CD4-positive, alpha-beta memory T cell (primary cell): ENCODE data around the gene GIMD1. TPM values are rescaled to one million over a fixed set of nuclear protein-coding genes. Genes with fewer than 3 reads are reported as not detected.

Experiments used
- CTCF ChIA-PET: fragments of 350-600 bp; sonication (Branson Sonifier 250); formaldehyde crosslinking; loops from one replicate; lab custom pipeline; 2021; ENCODE audit warnings: inconsistent platforms; ENCODE audit not compliant: partially characterized antibody; lab: Charles Lee
- POLR2A ChIA-PET: fragments of 350-600 bp; sonication (Branson Sonifier 250); formaldehyde crosslinking; loops from one replicate; lab custom pipeline; 2021; ENCODE audit not compliant: partially characterized antibody; lab: Charles Lee
- DNase-seq, 5 donors: peaks; one replicate each; pipeline versions ENCODE4 v3.0.0 to v3.0.0-alpha.2; 2020 to 2022; ENCODE audit warnings: mixed read lengths in 1 of 5
- H3K27ac ChIP-seq: one replicate; pipeline ENCODE4 v1.7.0; 2013; ENCODE audit warnings: low read depth, low read length
- H3K27me3 ChIP-seq: 2 replicates; pipeline ENCODE4 v1.7.0; 2013; ENCODE audit warnings: mild to moderate bottlenecking, low read length, moderate library complexity; ENCODE audit not compliant: insufficient read depth
- H3K36me3 ChIP-seq: 2 replicates; pipeline ENCODE4 v1.7.0; 2013; ENCODE audit warnings: mild to moderate bottlenecking, low read length, moderate library complexity; ENCODE audit not compliant: insufficient read depth
- H3K4me1 ChIP-seq: 2 replicates; pipeline ENCODE4 v1.7.0; 2013; ENCODE audit warnings: mild to moderate bottlenecking, low read length, moderate library complexity; ENCODE audit not compliant: insufficient read depth
- H3K4me3 ChIP-seq, 2 donors: one replicate each; pipeline ENCODE4 v1.7.0; 2013; ENCODE audit warnings: low read length in 2 of 2, mild to moderate bottlenecking in 1 of 2
- H3K9me3 ChIP-seq, 2 donors: one replicate each; pipeline ENCODE4 v1.7.0; 2013; ENCODE audit warnings: low read length in 2 of 2, control low read depth in 1 of 2; ENCODE audit not compliant: control insufficient read depth in 1 of 2
- H3K27ac Mint-ChIP-seq, 7 donors: one replicate each; pipeline ENCODE4 v1.8.0; 2020 to 2021; ENCODE audit warnings: mixed read lengths in 7 of 7, mild to moderate bottlenecking in 6 of 7, inconsistent platforms in 3 of 7, moderate library complexity in 3 of 7
- H3K27me3 Mint-ChIP-seq, 2 donors: one replicate each; pipeline ENCODE4 v1.8.0; 2020 to 2021; ENCODE audit warnings: mixed read lengths in 2 of 2
- H3K36me3 Mint-ChIP-seq, 2 donors: one replicate each; pipeline ENCODE4 v1.8.0; 2020 to 2021; ENCODE audit warnings: mixed read lengths in 2 of 2, inconsistent platforms in 1 of 2, mild to moderate bottlenecking in 1 of 2
- H3K4me1 Mint-ChIP-seq, 4 donors: one replicate each; pipeline ENCODE4 v1.8.0; 2020 to 2021; ENCODE audit warnings: mixed read lengths in 4 of 4, mild to moderate bottlenecking in 1 of 4
- H3K4me3 Mint-ChIP-seq, 8 donors: one replicate each; pipeline ENCODE4 v1.8.0; 2020 to 2021; ENCODE audit warnings: mixed read lengths in 8 of 8, mild to moderate bottlenecking in 7 of 8, moderate library complexity in 6 of 8, inconsistent platforms in 3 of 8
- H3K9me3 Mint-ChIP-seq, 8 donors: one replicate each; pipeline ENCODE4 v1.8.0; 2020 to 2021; ENCODE audit warnings: mixed read lengths in 8 of 8, mild to moderate bottlenecking in 5 of 8, inconsistent platforms in 3 of 8, moderate library complexity in 1 of 8
- intact Hi-C: fragments of 100-400 bp; cut with micrococcal nuclease; formaldehyde crosslinking; loops from one replicate; pipeline ENCODE4 v1.15.1; 2023
- polyA plus RNA-seq, 2 donors: library from polyadenylated mRNA; unstranded; fragments of 300-500 nt; fragmentation: Illumina TruSeq; gene quantifications; one replicate each; pipeline ENCODE4 v1.2.3, GENCODE V29; 2021
- total RNA-seq, 2 experiments: library from RNA; stranded (reverse); gene quantifications; one replicate each; pipeline ENCODE4 v1.2.3, GENCODE V29; 2021

Gene GIMD1
- total and polyA plus RNA-seq, 4 experiments from 2014 or later: not detected

GRCh38 chr4:106353786-106354185 lies 14.8 kb downstream of the GIMD1 start:
- Mint-ChIP-seq H3K36me3 (peaks cover 5 to 20% of the 10 kb centered on the region in 2 donors), H3K27me3 (no peaks in the 10 kb centered on the region), H3K4me1 (peaks cover 0 to 3% (median 0%) of the 10 kb centered on the region in 4 donors), H3K4me3 (no peak overlapping the region), H3K9me3 (no peaks in the 10 kb centered on the region), H3K27ac (no peak overlapping the region)
- intact Hi-C loops: no loop called here
- Histone ChIP-seq H3K27me3 (no peaks in the 10 kb centered on the region), H3K27ac (no peak overlapping the region), H3K4me1 (no peaks in the 10 kb centered on the region), H3K36me3 (no peaks in the 10 kb centered on the region), H3K9me3 (no peaks in the 10 kb centered on the region), H3K4me3 (no peak overlapping the region)
- ChIA-PET POLR2A (no interaction called here), CTCF (no interaction called here)
- no peak for DNase-seq

- DNase-seq: no peak
- peaks cover 0 to 3% (median 0%) of the 10 kb centered on the region in 4 donors for H3K4me1 Mint-ChIP-seq
- H3K4me3 ChIP-seq: no peak overlapping the region
- H3K4me1 ChIP-seq: no peaks in the 10 kb centered on the region
- POLR2A ChIA-PET: no interaction called here
- H3K27me3 ChIP-seq: no peaks in the 10 kb centered on the region
- CTCF ChIA-PET: no interaction called here
- no peak overlapping the region for H3K4me3 Mint-ChIP-seq
- intact Hi-C loops: no loop called here
- H3K27me3 Mint-ChIP-seq: no peaks in the 10 kb centered on the region
- H3K36me3 Mint-ChIP-seq: peaks cover 23 to 41% of the 10 kb centered on the region in 2 donors
- no peak overlapping the region for H3K27ac ChIP-seq
- peaks cover 11% of the 10 kb centered on the region for H3K36me3 ChIP-seq
- H3K9me3 ChIP-seq: no peaks in the 10 kb centered on the region
- H3K9me3 Mint-ChIP-seq: no peaks in the 10 kb centered on the region
- no peak overlapping the region for H3K27ac Mint-ChIP-seq
Measured at GRCh38 chr4:106351016-106351415, 17.6 kb downstream of the GIMD1 start.

- DNase-seq: no peak
- Mint-ChIP-seq H3K9me3 (no peaks in the 10 kb centered on the region), H3K4me1 (peaks cover 13 to 26% (median 21%) of the 10 kb centered on the region in 4 donors), H3K27ac (peak overlapping the region in 1 of 7 donors; percentile 65), H3K27me3 (no peaks in the 10 kb centered on the region), H3K36me3 (peaks cover 47 to 66% of the 10 kb centered on the region in 2 donors), H3K4me3 (no peak overlapping the region)
- Histone ChIP-seq H3K27me3 (no peaks in the 10 kb centered on the region), H3K9me3 (no peaks in the 10 kb centered on the region), H3K36me3 (peaks cover 11% of the 10 kb centered on the region), H3K27ac (no peak overlapping the region), H3K4me1 (no peaks in the 10 kb centered on the region), H3K4me3 (no peak overlapping the region)
- ChIA-PET POLR2A (no interaction called here), CTCF (no interaction called here)
- intact Hi-C loops: no loop called here
Measured at GRCh38 chr4:106347167-106347566, 21.4 kb downstream of the GIMD1 start.

- no peak overlapping the region for H3K27ac ChIP-seq
- peaks cover 0 to 11% (median 0%) of the 10 kb centered on the region in 8 donors for H3K9me3 Mint-ChIP-seq
Measured at GRCh38 chr4:106344647-106344970, 24.0 kb downstream of the GIMD1 start.

GRCh38 chr4:106343865-106344646 lies 24.5 kb downstream of the GIMD1 start:
- H3K27ac ChIP-seq: no peak overlapping the region
- peaks cover 18% of the 10 kb centered on the region for H3K4me1 ChIP-seq
- intact Hi-C loops: no loop called here
- no peaks in the 10 kb centered on the region for H3K27me3 ChIP-seq
- DNase-seq: no peak
- Mint-ChIP-seq H3K4me1 (peaks cover 36 to 56% (median 48%) of the 10 kb centered on the region in 4 donors), H3K36me3 (peaks cover 72% of the 10 kb centered on the region in 2 donors), H3K4me3 (peak overlapping the region in 1 of 8 donors; percentile 27), H3K27ac (peak overlapping the region in 4 of 7 donors; percentile 20 to 77 (median 46)), H3K9me3 (peaks cover 0 to 11% (median 3%) of the 10 kb centered on the region in 8 donors), H3K27me3 (no peaks in the 10 kb centered on the region)
- peaks cover 11% of the 10 kb centered on the region for H3K36me3 ChIP-seq
- H3K4me3 ChIP-seq: no peak overlapping the region
- H3K9me3 ChIP-seq: no peaks in the 10 kb centered on the region
- CTCF ChIA-PET: interaction anchor here (0.9 kb wide), 1 partner anchor 16 kb away, joined by 3 read pairs; no protein-coding TSS in a partner anchor
- POLR2A ChIA-PET: no interaction called here

More at GRCh38 chr4:106344647-106344970, 24.0 kb downstream of the GIMD1 start:
- intact Hi-C loops: no loop called here
- Histone ChIP-seq H3K4me3 (no peak overlapping the region), H3K36me3 (peaks cover 11% of the 10 kb centered on the region), H3K4me1 (peaks cover 18% of the 10 kb centered on the region), H3K27me3 (no peaks in the 10 kb centered on the region), H3K9me3 (no peaks in the 10 kb centered on the region)
- no peak for DNase-seq
- ChIA-PET CTCF (interaction anchor here (0.9 kb wide), 1 partner anchor 16 kb away, joined by 3 read pairs; no protein-coding TSS in a partner anchor), POLR2A (no interaction called here)
- Mint-ChIP-seq H3K36me3 (peaks cover 70 to 72% of the 10 kb centered on the region in 2 donors), H3K4me1 (peaks cover 32 to 50% (median 43%) of the 10 kb centered on the region in 4 donors), H3K27me3 (no peaks in the 10 kb centered on the region), H3K27ac (peak overlapping the region in 3 of 7 donors; percentile 20 to 55 (median 33)), H3K4me3 (no peak overlapping the region)

- Histone ChIP-seq H3K27ac (no peak overlapping the region), H3K27me3 (no peaks in the 10 kb centered on the region), H3K36me3 (peaks cover 25% of the 10 kb centered on the region), H3K4me1 (peaks cover 18% of the 10 kb centered on the region), H3K4me3 (no peak overlapping the region), H3K9me3 (no peaks in the 10 kb centered on the region)
- Mint-ChIP-seq H3K9me3 (peaks cover 6 to 21% (median 10%) of the 10 kb centered on the region in 8 donors), H3K4me1 (peaks cover 39 to 62% (median 51%) of the 10 kb centered on the region in 4 donors), H3K27ac (peak overlapping the region in 2 of 7 donors; percentile 2 to 24), H3K27me3 (no peaks in the 10 kb centered on the region), H3K4me3 (peak overlapping the region in 4 of 8 donors; percentile 5 to 39 (median 18)), H3K36me3 (peaks cover 79 to 84% of the 10 kb centered on the region in 2 donors)
- no peak for DNase-seq
- ChIA-PET CTCF (no interaction called here), POLR2A (no interaction called here)
- intact Hi-C loops: no loop called here
Measured at GRCh38 chr4:106340774-106341173, 27.8 kb downstream of the GIMD1 start.

GRCh38 chr4:106339431-106339830 lies 29.1 kb downstream of the GIMD1 start:
- H3K4me3 ChIP-seq: no peak overlapping the region
- H3K27me3 Mint-ChIP-seq: no peaks in the 10 kb centered on the region
- H3K27ac ChIP-seq: no peak overlapping the region
- no peaks in the 10 kb centered on the region for H3K27me3 ChIP-seq
- peak overlapping the region in 2 of 8 donors; percentile 31 to 46 for H3K4me3 Mint-ChIP-seq
- ChIA-PET CTCF (no interaction called here), POLR2A (no interaction called here)
- intact Hi-C loops: loop anchor here (1.0 kb wide), 1 partner anchor 38 kb away; no protein-coding TSS in a partner anchor
- DNase-seq: no peak
- peaks cover 81 to 88% of the 10 kb centered on the region in 2 donors for H3K36me3 Mint-ChIP-seq
- H3K9me3 ChIP-seq: no peaks in the 10 kb centered on the region
- peaks cover 6 to 21% (median 10%) of the 10 kb centered on the region in 8 donors for H3K9me3 Mint-ChIP-seq
- peaks cover 37 to 58% (median 49%) of the 10 kb centered on the region in 4 donors for H3K4me1 Mint-ChIP-seq
- peaks cover 30% of the 10 kb centered on the region for H3K36me3 ChIP-seq
- H3K4me1 ChIP-seq: peaks cover 18% of the 10 kb centered on the region
- peak overlapping the region in 1 of 7 donors; percentile 40 for H3K27ac Mint-ChIP-seq
